Mononuclear cell (primary cell): ENCODE data around the gene PRIM2. TPM values are rescaled to one million over a fixed set of nuclear protein-coding genes. Genes with fewer than 3 reads are reported as not detected.
"Not testable (repeated sequence)": the region's sequence is repeated elsewhere in the genome, so short reads cannot be mapped to it uniquely, and the experiment has no call there.

Experiments
- H3K27me3 ChIP-seq: 2 replicates; pipeline ENCODE4 v1.6.0; 2011; ENCODE audit warnings: low read length, control low read depth; ENCODE audit not compliant: insufficient read depth
- H3K4me1 ChIP-seq: 2 replicates; pipeline ENCODE4 v1.5.1; 2011; ENCODE audit warnings: mild to moderate bottlenecking, low read length, control low read depth; ENCODE audit not compliant: insufficient read depth
- H3K4me3 ChIP-seq: 2 replicates; pipeline ENCODE4 v1.5.1; 2011; ENCODE audit warnings: mild to moderate bottlenecking, low read length, moderate library complexity
- H3K9me3 ChIP-seq: 2 replicates; pipeline ENCODE4 v1.5.1; 2011; ENCODE audit warnings: low read depth, mild to moderate bottlenecking, control low read depth, low read length
- total RNA-seq: library from RNA; depleted of rRNA; stranded (reverse); fragments of >200 nt; gene quantifications from one replicate; pipeline ENCODE4 v1.2.3, GENCODE V29; 2012

PRIM2 gene
- total RNA-seq, 1 donor = 11.3 TPM

DNA sequence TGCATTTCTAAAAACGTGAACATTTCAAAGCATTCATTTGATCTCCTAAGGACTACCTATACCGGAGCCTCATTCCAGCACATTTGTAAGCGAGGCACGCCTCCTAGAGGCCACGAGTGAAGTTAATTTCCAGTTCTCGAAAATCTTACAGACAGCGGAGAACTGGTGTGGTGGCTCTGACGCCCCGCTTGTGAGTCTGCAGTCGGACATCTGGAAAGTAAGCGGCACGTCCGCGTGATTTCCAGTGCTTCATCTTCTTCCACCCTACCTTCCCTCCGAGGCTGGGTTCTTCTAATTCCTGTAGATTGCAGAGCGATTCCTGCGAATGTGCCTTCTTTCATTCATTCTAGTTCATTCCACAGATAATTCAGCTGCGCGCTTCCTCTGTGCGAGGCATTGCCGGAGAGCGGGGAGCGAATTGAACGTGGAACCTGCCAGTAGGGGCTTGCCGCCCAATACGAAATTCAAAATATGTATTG is 810 bp upstream of the PRIM2 start:
- peaks cover 19% of the 10 kb centered on the region for H3K4me1 ChIP-seq
- peak overlapping the region; percentile 71 for H3K4me3 ChIP-seq
- peaks cover 4% of the 10 kb centered on the region for H3K27me3 ChIP-seq
- no peaks in the 10 kb centered on the region for H3K9me3 ChIP-seq

DNA sequence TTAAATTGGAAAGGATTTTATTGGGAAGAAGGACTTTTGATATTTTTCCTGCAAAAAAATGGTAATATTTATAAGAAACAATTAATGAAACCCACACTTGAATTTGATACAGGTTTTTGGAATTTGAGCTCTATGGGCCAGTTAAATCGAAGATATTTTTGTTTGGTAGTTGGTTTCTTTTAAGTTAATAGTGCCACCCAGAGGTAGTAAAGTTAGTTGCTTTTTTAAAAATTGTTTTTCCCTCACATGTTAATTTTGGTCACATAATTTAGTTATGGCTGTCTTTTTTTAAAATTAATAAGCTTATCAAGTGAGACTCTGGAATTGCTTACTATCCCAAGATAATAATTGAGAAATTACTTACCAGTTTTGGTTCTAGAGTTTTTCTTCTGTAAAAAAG is 7.1 kb downstream of the PRIM2 start:
- peaks cover 10% of the 10 kb centered on the region for H3K9me3 ChIP-seq
- peaks cover under 1% of the 10 kb centered on the region for H3K4me1 ChIP-seq
- no peaks in the 10 kb centered on the region for H3K27me3 ChIP-seq
- no peak overlapping the region for H3K4me3 ChIP-seq

DNA sequence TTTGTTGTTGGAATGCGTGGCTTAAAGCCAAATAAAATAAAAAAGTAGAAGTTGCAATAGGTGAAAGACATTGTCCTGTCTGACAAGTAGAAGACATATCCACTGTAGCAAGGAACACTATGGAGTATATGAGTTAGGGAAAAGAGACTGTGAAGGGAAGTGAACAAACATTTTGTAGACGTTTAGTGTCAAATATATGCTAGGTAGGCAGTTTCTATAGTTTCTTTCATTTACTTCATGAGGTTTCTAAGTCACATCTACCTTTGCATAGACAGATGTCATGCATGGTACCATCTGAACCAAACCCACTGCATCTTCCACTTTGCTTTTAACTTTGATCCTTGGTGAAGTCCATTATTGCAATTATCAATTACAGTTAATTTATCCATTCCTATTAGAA is 9.9 kb downstream of the PRIM2 start:
- Histone ChIP-seq H3K4me1 (no peaks in the 10 kb centered on the region), H3K27me3 (no peaks in the 10 kb centered on the region), H3K4me3 (no peak overlapping the region), H3K9me3 (peaks cover 17% of the 10 kb centered on the region)

DNA sequence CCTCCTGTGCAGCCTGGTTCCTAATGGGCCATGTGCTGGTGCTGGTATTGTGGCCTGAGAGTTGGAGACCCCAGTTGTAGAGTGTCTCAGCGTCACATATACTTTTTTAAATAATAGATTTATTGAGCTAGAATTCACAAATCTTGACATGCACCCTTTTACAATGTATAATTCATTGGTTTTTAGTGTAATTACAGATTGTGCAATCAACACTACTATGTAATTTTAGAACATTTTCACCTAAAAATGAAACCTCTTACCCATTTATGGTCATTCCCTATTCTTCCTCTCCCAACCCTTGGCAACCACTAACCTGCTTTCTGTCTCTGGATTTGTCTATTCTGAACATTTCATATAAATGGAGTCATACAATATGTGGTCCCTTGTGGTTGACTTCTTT is 10.6 kb downstream of the PRIM2 start:
- Histone ChIP-seq H3K4me1 (no peaks in the 10 kb centered on the region), H3K9me3 (peaks cover 25% of the 10 kb centered on the region), H3K4me3 (no peak overlapping the region), H3K27me3 (no peaks in the 10 kb centered on the region)

DNA sequence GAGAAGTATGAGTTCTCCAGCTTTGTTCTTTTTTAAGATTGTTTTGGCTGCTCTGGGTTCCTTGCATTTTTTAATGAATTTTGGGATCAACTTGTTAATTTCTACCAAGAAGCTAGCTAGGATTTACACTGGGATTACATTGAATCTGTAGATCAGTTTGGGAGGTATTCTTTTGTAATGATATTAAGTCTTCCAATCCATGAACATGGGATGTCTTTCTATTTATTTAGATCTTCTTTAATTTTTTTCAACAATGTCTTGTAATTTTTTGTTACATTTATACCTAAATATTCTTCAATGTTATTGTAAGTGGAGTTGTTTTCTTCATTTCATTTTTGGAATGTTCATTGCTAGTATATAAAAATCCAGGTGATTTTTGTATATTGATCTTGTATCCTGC is 12.5 kb downstream of the PRIM2 start:
- Histone ChIP-seq H3K27me3 (no peaks in the 10 kb centered on the region), H3K4me1 (no peaks in the 10 kb centered on the region), H3K9me3 (peaks cover 29% of the 10 kb centered on the region), H3K4me3 (no peak overlapping the region)

DNA sequence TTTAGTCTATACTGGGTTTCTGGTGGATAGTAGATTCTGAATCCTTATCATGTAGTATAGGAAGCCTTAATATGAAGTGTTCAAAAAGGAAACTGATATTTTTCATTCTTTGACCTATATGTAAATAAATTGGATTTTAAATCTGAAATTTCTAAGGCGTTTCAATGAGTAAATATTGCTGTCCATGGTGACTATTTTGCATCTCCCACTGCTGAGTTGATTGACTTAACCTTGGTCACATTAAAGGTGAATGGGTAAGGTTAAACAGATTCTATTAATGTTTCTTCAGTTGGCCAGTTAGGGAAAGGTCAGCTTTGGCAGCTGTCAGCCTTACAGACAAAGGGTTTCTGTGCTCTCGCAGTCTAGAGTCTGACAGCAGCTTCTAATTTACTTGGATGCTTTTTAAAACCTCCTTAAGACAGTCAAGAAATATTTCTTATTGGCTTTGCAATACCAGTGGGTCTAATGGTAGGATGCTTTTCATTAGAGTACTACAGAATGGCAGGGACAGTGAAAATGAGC is 24.8 kb downstream of the PRIM2 start:
- no peaks in the 10 kb centered on the region for H3K27me3 ChIP-seq
- H3K4me1 ChIP-seq = no peaks in the 10 kb centered on the region
- H3K9me3 ChIP-seq = no peaks in the 10 kb centered on the region
- H3K4me3 ChIP-seq = no peak overlapping the region

DNA sequence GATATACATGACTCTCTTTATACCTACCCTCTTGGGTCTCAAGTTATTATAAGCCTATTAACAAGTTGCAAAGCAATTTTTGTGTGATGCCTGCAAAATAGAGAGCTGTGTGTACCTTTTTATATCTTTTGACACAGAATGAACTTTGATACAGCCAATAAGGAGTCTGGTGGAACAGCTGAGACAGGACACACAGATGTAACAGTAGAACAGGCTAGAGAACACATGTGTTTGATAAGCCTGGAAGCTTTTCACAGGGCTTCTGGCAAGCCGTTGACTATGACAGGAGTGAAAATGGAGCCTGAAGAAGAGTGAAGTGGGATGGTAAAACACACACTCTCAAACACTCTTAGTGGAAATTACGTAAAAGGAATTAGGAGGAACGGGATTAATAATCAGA is 25.9 kb downstream of the PRIM2 start:
- not testable (repeated sequence) for H3K9me3 ChIP-seq, H3K4me1 ChIP-seq, H3K27me3 ChIP-seq, H3K4me3 ChIP-seq

DNA sequence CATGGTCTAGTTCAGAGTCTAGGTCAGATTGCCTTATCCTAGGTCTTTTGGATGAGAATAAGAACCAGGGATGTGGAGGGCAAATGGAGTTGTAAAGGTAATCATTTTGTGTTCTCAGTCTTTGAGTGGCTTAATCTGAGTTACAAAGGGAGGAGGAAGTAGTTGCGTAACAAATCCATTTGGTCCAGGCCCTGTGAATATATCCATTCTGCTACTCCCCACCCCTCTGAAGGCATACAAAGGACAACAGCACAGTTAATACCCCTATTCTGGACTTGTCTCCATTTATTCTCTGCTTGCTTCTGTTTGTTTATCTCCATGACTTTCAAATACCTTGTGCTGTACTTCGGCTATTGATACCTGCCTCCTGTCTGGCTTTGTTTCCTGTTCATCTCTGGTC is 29.3 kb downstream of the PRIM2 start:
- not testable (repeated sequence) for H3K4me3 ChIP-seq, H3K27me3 ChIP-seq, H3K9me3 ChIP-seq, H3K4me1 ChIP-seq

DNA sequence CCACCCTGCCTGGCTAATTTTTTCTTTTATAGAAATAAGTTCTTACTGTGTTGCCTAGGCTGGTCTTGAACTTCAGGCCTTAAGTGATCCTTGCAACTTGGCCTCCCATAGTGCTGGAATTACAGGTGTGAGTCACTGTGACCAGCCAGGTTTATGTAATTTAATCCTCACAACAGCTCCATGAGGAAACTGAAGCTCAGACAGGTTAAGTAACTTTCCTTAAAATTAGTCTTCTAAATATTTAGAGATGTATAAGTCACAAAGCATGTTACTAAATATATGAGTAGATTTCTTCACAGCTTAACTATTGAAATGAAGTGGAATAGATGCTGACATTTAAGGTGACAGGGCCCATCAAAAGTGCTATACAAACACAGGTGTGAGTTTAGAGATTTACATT is 30.2 kb downstream of the PRIM2 start:
- H3K9me3 ChIP-seq, H3K4me1 ChIP-seq, H3K4me3 ChIP-seq, H3K27me3 ChIP-seq: not testable (repeated sequence)

DNA sequence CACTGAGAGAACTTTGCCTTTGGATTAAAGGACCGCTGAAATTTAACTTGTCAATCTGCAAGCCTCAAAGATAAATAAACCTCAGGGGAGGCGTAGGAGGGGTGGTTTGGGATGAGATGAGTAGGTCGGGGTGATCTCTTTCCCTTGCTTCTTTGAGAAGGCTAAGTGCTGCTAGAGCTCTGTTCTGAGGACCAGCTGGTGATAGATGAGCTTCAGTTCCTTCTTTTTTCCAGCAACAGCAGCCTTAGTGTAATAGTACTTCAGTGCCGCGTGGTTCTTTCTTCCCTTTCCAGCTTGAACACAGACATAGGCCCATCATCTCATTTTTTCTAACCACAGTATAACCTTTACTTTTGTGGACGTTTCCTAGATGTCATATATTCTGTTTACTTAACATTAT is 33.0 kb downstream of the PRIM2 start:
- H3K27me3 ChIP-seq, H3K9me3 ChIP-seq, H3K4me1 ChIP-seq, H3K4me3 ChIP-seq: not testable (repeated sequence)

DNA sequence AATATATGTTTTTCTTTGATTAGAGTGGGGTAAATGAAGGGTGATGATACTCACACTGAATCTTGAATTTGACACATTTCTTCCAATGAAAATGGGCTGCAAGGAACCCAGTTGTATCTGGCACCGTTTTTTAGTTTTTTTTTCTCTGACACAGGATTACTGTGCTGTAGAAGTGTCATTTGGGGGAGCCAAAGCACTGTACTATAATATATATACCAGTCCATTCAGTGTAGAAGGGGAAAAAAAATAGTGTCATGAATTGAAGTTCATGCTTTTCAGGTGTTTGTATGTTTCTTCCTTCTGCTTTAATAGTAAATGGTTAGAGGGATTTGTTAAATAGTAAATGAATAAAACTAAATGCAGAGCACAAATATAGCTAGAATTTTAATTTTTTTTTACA is 35.2 kb downstream of the PRIM2 start:
- not testable (repeated sequence) for H3K27me3 ChIP-seq, H3K9me3 ChIP-seq, H3K4me3 ChIP-seq, H3K4me1 ChIP-seq

DNA sequence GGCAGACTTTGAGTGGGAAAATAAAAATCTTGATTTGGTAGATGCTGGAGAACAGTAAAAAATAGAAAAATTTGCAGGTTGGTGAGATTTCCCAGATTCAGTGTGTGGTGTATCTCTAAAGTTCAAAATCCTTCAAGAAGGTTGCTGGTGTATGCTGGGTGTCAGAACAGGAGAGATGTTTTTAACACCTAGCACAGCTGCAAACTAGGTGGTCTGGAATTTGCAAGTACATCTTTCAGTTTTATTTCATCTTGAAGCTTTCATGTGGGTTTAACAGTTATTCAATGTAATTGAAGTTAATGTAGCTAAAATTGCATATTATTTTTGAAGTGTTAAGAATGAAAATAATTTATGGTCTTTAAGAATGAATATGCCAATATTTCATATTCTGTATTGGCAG is 40.9 kb downstream of the PRIM2 start:
- H3K27me3 ChIP-seq, H3K9me3 ChIP-seq, H3K4me1 ChIP-seq, H3K4me3 ChIP-seq: not testable (repeated sequence)

DNA sequence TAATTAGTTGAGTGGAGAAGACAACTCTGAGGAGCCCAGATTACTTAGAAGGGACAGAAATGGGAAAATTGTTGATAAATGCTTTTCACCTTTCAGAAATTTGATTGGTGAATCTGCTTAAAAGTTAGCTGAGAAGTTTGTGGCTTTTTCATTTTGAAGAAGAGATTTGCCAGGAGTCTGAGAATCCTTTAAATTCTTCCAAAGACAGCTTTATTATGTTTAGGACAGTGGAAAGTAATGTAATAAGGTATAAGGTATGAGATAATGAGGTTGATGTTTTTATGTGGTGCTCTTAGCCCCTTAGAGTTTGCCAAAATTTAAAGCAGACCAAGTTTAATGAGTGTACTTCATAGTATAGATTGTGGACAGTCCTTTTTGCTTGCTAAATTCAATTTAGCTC is 42.3 kb downstream of the PRIM2 start:
- H3K27me3 ChIP-seq, H3K4me3 ChIP-seq, H3K9me3 ChIP-seq, H3K4me1 ChIP-seq: not testable (repeated sequence)

DNA sequence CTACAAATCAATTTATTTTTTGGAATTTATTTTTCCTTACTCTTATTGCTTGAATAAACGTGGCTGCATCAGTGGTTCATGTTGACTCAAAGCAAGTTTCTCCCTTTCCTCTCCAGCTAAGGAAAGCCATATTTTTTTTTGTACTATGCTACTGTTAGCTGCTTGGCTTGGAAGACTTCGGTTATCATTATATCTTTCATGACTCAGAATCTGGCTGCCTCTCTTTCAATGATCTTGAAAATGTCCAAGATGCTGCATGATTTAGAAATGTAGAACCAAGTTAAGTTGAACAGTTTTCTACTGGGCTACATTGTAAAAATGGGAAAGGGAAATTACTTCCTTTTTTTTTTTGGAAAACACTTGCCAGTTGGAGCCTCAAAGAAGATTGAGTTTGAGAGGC is 44.9 kb downstream of the PRIM2 start:
- H3K4me1 ChIP-seq, H3K9me3 ChIP-seq, H3K27me3 ChIP-seq, H3K4me3 ChIP-seq: not testable (repeated sequence)

DNA sequence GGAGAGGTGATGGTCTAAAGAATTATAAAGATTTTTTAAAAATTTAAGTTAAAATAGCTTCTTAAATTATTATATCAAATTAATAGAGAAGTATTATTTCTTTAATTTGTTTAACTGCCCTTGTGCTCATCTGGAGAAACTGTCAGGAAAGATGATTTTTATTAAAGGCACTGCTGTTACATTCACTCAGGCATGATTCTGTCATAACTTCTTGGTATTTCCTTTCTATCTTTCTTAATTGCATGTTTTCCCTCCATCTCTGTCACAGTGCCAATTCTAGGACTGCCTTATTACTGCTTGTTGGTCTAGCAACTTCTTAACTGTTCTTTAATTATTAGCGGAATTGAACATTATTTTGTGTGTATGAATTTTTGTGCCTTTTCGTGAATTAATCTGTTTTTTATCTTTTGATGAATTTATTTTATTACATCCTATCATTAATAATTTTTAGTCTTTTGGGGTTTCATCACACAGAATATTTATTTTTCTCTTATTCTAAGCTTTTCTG is 47.7 kb downstream of the PRIM2 start:
- H3K4me1 ChIP-seq, H3K9me3 ChIP-seq, H3K4me3 ChIP-seq, H3K27me3 ChIP-seq: not testable (repeated sequence)

DNA sequence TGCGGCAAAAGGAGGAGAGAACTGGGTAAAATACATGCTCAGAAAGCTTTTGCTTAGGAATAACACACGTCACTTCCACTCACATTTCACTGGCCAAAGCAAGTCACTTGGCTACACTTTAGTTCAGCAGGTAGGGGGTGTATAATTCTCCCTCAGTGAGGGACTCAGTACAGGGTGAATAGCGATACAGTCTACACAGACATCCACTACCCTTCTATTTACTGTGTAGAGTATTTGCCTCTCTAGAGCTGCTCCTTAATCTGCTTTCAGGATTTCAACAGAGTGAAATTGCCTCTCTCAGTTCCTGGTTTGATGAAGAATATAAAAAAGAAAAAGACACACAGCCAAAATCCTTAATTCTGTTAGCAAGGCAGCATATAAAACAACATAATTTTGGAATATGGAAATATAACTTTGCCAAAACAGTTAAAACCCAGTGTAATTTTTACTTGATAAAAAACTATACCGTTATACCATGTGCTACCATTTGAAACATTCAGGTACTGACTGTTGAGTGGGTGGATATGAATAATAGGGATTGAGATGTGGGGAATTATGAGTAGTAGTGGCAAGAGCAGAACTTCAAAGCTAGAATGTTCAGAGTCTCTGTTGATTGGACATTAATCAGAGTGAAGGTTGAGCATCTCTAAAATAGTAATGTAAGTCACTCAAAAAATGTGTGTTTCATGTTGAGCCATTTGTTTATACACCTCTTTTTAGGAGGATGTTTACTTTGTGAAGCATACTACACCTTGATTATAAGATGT is 51.7 kb downstream of the PRIM2 start:
- not testable (repeated sequence) for H3K4me1 ChIP-seq, H3K4me3 ChIP-seq, H3K27me3 ChIP-seq

More for the DNA sequence above, 51.7 kb downstream of the PRIM2 start:
- not testable (repeated sequence) for H3K9me3 ChIP-seq
